Mucosa of descending colon (tissue), 3 donors: Measurements from ENCODE around the gene NOXRED1. TPM values are rescaled to one million over a fixed set of nuclear protein-coding genes. Genes with fewer than 3 reads are reported as not detected.

ENCODE experiments used
- ATAC-seq: fragments of 200-7000 bp; cut with Tn5 transposase; one replicate; pipeline ENCODE4 v1.9.1; 2020; ENCODE audit warnings: mild to moderate bottlenecking, moderate library complexity
- DNase-seq, 3 donors: peaks; one replicate each; pipeline ENCODE4 v3.0.0-alpha.2; 2020
- H3K36me3 ChIP-seq: fragments of 200-600 bp; one replicate; pipeline ENCODE4 v1.8.0; 2021; ENCODE audit warnings: low read depth, mild to moderate bottlenecking
- H3K4me1 ChIP-seq: fragments of 200-600 bp; one replicate; pipeline ENCODE4 v1.8.0; 2021; ENCODE audit warnings: low read depth, mild to moderate bottlenecking
- H3K4me3 ChIP-seq: fragments of 200-600 bp; one replicate; pipeline ENCODE4 v1.8.0; 2021; ENCODE audit warnings: mild to moderate bottlenecking
- H3K9me3 ChIP-seq: fragments of 200-600 bp; one replicate; pipeline ENCODE4 v1.8.0; 2021; ENCODE audit warnings: mild to moderate bottlenecking
- intact Hi-C, 2 donors: fragments of 100-400 bp; cut with DNase I in 1 of 2; cut with micrococcal nuclease in 1 of 2; formaldehyde crosslinking; loops; one replicate each; pipeline versions ENCODE4 v1.11.0 to v1.11.1; 2022; cut with DNase I, micrococcal nuclease
- total RNA-seq, 3 donors: library from RNA; stranded (reverse); fragmentation: NEBNext Ultra II Directional in 2 of 3; extraction: Animal tissue kit (Norgen Biotek cat#: 25700) in 2 of 3; gene quantifications; one replicate each; pipeline versions ENCODE4 v1.2.1 to v1.2.4, GENCODE V29; 2021 to 2023
- TF ChIP-seq, protein P1 (sequence below): fragments of 200-600 bp; IDR thresholded peaks from one replicate; pipeline ENCODE4 v1.8.0; 2022; ENCODE audit warnings: antibody characterized with exemption, mild to moderate bottlenecking
- donor health status: DM: no; HTN: no; CAD: no; lungs with moderate emphysema.
- donor health status: DM: no; HTN: no; CAD: no.
- donor health status: DM: no; HTN: yes; CAD: no.

NOXRED1 gene
- total RNA-seq, 3 donors from 2014 or later: 0.82 to 1.1 (median 0.82) TPM

DNA sequence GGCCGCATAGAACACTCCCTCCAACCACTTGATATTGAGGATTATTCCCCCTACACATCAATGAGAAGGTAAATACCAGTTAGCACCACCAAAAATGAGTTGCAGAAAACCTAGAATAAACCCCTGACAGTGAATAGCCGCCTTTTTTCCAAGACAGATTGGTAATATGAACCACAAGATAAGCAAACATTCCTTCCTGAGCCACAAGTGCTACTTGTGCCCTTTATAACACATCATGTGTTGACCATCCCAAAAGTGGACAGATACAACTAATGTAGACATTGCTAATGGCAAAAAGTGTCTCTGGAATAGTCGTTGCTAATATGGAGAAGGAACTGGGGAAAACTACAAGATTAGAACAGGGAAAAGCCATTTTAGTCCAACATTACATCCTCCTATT is 17.2 kb downstream of the NOXRED1 start:
- TF ChIP-seq, protein P1, sequence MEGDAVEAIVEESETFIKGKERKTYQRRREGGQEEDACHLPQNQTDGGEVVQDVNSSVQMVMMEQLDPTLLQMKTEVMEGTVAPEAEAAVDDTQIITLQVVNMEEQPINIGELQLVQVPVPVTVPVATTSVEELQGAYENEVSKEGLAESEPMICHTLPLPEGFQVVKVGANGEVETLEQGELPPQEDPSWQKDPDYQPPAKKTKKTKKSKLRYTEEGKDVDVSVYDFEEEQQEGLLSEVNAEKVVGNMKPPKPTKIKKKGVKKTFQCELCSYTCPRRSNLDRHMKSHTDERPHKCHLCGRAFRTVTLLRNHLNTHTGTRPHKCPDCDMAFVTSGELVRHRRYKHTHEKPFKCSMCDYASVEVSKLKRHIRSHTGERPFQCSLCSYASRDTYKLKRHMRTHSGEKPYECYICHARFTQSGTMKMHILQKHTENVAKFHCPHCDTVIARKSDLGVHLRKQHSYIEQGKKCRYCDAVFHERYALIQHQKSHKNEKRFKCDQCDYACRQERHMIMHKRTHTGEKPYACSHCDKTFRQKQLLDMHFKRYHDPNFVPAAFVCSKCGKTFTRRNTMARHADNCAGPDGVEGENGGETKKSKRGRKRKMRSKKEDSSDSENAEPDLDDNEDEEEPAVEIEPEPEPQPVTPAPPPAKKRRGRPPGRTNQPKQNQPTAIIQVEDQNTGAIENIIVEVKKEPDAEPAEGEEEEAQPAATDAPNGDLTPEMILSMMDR: no peak
- ATAC-seq (no peak), DNase-seq (no peak)
- no peaks in the 10 kb centered on the region for H3K4me1 ChIP-seq
- H3K9me3 ChIP-seq: no peaks in the 10 kb centered on the region
- no peak overlapping the region for H3K4me3 ChIP-seq
- intact Hi-C loops: no loop called here
- H3K36me3 ChIP-seq: no peaks in the 10 kb centered on the region

DNA sequence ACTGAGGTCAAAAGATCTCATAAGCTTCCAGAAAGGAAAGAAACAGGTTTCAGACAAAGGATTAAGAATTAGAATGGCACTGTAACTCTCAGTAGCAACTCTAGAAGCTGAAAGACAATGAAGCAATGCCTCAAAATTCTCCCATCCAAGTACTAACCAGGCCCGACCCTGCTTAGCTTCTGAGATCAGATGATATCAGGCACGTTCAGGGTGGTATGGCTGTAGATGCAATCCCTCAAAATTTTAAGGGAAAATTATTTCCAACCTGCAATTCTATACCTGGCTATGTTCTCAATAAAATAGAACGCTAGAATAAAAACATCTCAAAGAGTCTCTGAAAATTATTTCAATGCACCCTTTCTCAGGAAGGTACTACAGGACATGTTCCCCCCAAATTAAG is 19.6 kb downstream of the NOXRED1 start:
- TF ChIP-seq, protein P1: no peak
- intact Hi-C loops: no loop called here
- ATAC-seq (no peak), DNase-seq (no peak)
- Histone ChIP-seq H3K4me3 (no peak overlapping the region), H3K4me1 (no peaks in the 10 kb centered on the region), H3K36me3 (no peaks in the 10 kb centered on the region), H3K9me3 (no peaks in the 10 kb centered on the region)

- intact Hi-C loops: no loop called here
- no peak for ATAC-seq
Measured at GRCh38 chr14:77400216-77400615, 23.1 kb downstream of the NOXRED1 start.

DNA sequence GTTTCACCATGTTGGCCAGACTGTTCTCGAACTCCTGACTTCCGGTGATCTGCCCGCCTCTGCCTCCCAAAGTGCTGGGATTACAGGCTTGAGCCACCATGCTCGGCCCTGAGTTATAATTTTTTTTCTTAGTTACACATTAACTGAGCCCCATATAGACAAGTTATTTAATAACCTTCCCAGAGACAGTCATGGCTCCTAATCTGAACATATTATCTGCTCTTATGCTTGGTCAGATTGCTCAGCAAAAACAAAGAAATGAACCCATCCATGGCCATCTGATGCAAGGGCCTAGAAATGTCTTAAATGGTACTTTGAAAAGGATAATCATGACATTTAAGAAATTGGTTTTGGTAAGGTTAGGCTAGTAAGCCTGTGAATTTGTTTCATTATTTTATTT is 33.1 kb downstream of the NOXRED1 start:
- TF ChIP-seq, protein P1: no peak
- Histone ChIP-seq H3K4me1 (no peaks in the 10 kb centered on the region), H3K36me3 (no peaks in the 10 kb centered on the region), H3K4me3 (no peak overlapping the region), H3K9me3 (no peaks in the 10 kb centered on the region)
- ATAC-seq (peak; percentile 90), DNase-seq (no peak)
- intact Hi-C loops: no loop called here

More at GRCh38 chr14:77400216-77400615, 23.1 kb downstream of the NOXRED1 start:
- DNase-seq: no peak
- Histone ChIP-seq H3K4me1 (no peaks in the 10 kb centered on the region), H3K36me3 (no peaks in the 10 kb centered on the region), H3K9me3 (no peaks in the 10 kb centered on the region), H3K4me3 (no peak overlapping the region)
- TF ChIP-seq, protein P1: no peak

- peaks cover 7% of the 10 kb centered on the region for H3K4me1 ChIP-seq
- intact Hi-C loops: no loop called here
- no peak for ATAC-seq
- DNase-seq: no peak
- H3K9me3 ChIP-seq: no peaks in the 10 kb centered on the region
- TF ChIP-seq, protein P1: no peak
- H3K36me3 ChIP-seq: no peaks in the 10 kb centered on the region
- no peak overlapping the region for H3K4me3 ChIP-seq
Measured at GRCh38 chr14:77378701-77379100, 44.6 kb downstream of the NOXRED1 start.

GRCh38 chr14:77377502-77377844 is 45.9 kb downstream of the NOXRED1 start:
- intact Hi-C loops: no loop called here
- Histone ChIP-seq H3K4me1 (peaks cover 7% of the 10 kb centered on the region), H3K9me3 (no peaks in the 10 kb centered on the region), H3K36me3 (no peaks in the 10 kb centered on the region), H3K4me3 (no peak overlapping the region)
- TF ChIP-seq, protein P1: no peak
- ATAC-seq (peak; percentile 2), DNase-seq (no peak)
